NCI-H128 (cell line): Measurements from ENCODE around the gene ALDH16A1.
A peak's percentile ranks its signal among the peaks of the same experiment; 100 is the strongest.

Source experiments
- DNase-seq: peaks from one replicate; lab custom pipeline; 2025; ENCODE audit not compliant: unreplicated experiment; lab: John Stamatoyannopoulos, UW

ALDH16A1 gene

GRCh38 chr19:49423071-49423984 lies 29.7 kb upstream of the ALDH16A1 start, which contains the start of gene PTH2:
Gene PTH2, minus strand, starts transcription at chr19:49423441. Its CDS starts 102 bp downstream, at chr19:49423339.
- DNase-seq: no peak

DNA sequence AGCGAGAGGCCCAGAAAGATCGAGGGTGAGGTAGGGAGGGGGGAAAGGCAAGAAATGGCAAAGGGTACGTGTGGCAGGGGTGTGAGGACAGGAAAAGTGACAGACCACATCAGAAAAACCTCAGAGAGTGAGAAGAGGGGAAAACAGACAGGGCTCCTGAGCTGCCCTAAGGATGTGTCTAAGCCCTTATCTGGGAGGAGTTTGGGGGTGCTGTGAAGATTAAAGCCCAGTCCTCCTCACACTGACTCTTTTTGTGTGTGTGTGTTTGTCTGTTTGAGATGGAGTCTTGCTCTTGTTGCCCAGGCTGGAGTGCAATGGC lies 29.1 kb upstream of the ALDH16A1 start:
- no peak for DNase-seq

DNA sequence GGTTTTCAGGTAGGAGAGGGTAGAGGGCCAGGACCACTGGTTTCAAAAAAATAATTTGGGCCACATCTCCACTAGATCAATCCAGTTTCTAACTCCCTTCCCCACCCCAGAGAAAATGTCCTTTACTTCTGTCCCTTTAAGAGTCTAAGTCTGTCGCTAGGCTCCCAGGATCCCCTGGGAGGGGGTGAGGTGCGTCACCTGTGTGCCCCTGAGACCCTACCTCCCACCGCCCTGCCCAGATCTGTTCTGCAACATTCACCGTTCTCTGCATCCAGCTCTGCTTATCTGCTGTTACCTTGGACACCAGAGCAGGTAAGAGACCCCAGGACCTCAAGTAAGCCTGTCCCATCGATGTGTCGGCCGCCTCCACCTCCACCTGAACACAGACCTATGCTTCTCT lies 27.8 kb upstream of the ALDH16A1 start, which contains the start of gene GFY:
Gene GFY (plus strand): TSS at position 211 of the 400 bp plus-strand sequence. CDS start 1,043 bp downstream, outside the sequence.
- no peak for DNase-seq

- DNase-seq: peak; percentile 8
Observed at GRCh38 chr19:49425922-49426592, 27.0 kb upstream of the ALDH16A1 start.

- no peak for DNase-seq
Observed at GRCh38 chr19:49427339-49427738, 25.7 kb upstream of the ALDH16A1 start.

- peak; percentile 6 for DNase-seq
Observed at GRCh38 chr19:49427855-49428546, 25.0 kb upstream of the ALDH16A1 start.

- DNase-seq: no peak
Observed at GRCh38 chr19:49428547-49429451, 24.2 kb upstream of the ALDH16A1 start.

DNA sequence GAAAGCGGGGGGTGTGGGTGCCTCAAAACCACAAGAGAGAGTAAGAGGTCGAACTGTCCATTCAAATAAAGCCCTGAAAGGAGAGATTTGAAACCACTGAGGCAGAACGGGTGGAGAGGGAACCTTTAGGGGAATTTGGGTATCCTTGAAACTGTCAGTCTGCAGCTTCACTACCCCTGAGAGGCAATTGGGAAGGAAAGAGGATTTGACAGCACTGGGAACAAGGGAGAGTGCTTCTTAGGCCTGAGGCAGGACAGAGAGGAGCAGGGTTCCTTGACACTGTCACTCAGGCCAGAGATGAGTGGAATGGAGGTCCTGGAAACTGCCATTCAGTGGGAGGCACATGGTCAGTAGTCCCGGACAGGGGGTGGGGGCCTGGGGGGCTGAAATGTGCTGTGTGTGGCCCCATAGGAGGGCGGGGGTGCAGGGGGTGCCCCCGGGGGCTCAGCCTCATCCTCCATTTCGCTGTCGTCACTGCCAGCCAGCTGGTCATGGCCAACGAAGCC lies 22.8 kb upstream of the ALDH16A1 start:
- DNase-seq: no peak

DNA sequence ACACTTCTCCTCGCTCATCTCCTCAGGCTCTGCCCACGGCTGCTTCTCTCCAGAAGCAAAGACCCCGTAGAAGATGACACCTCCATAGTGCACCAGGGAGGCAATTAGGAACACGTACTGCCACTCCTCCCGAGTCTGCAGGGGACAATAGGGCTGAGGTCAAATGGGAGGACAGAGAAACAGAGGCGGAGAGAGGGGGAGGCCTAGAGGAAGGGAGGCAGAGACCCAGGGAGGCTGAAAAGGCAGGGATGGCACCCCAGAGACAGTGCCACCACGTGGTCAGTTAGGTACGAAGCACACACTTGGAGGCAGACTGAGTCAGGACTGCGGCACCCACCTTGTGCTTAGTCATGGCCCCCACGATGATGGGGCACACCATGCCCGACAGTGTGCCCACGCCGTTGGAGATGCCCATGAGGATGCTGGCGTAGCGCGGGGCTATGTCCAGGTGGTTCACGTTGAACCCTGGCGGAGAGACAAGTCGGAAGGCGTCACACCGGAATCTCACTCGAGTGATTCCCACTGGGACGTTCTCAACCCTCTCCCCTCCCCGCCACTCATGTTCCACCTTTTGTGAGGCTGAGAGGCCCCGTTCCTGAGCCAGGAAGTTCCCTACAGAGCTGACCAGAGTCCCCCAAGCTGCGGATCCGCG lies 22.2 kb upstream of the ALDH16A1 start:
- DNase-seq: no peak

GRCh38 chr19:49431330-49431749 lies 21.7 kb upstream of the ALDH16A1 start:
- no peak for DNase-seq

DNA sequence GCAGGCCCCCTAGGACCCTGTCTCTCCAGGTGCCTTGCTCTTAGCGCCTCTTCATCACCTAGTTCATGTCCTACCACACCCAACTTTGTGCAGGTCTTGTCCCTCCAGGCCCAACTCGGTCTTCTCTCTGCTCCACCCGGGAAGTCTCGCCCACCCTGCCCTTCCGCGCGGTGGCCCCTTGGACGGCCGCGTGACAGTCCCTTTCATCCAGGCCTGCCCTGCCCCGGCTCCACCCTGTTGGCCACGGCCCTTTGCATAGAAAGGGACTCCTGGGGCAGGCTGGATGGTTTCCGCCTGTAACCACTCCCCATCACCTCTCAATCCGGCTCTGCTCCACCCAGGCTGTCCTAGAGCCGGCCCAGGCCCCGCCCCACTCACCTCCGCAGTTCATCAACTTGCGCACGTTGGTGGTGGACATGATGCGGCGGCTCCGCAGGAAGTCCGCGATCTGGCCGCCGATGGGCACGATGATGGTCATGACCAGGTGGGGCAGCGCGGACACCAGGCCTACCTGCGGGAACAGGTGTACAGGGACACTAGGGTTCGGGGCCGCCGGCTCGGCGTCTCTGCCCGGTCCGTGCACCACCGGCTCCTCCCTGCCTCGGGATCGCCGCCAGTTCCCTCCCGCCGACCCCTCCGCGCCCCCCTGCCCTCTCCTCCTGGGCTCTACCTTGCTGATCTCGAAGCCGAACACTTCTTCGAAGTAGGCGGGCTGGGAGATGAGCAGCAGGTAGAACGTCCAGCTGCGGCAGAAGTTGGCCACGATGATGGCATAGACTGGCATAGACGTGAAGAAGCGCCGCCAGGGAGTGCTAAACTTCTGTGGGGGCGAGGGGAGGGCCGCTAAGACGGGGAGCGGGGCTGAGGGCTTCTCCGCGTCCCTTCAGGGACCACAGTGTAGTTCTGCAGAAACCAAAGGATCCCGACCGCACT lies 20.6 kb upstream of the ALDH16A1 start:
- DNase-seq: no peak

DNA sequence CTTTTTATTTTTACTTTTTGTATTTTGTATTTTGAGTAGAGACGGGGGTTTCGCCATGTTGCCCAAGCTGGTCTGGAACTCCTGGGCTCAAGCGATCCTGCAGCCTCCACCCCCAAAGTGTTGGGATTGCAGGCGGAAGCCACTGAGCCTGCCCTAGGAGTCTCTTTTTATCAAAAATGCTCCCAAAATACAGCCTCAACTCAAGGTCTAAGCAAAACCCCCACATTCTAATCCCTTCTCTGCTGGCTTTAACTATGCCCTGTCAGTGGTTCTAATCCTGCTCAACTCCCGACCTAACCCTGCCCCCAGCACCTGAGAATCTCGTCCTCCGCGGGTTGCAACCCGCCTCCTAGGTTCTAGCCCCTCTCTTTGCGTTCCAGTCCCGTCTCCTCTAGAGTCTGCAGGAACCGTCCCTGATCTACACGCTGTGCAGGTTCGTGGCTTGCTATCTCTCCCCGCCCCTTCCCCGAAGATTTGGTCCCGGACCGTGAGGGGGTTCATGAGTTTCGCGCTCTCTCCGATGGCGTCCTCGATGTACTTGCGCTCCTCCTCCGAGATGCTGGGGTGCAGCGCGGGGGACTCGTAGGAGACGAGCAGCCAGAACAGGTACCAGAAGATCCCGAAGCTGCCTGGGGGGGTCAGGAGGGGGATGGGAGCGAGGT lies 19.7 kb upstream of the ALDH16A1 start:
- no peak for DNase-seq

- DNase-seq: no peak
Observed at GRCh38 chr19:49434907-49435583, 18.0 kb upstream of the ALDH16A1 start.

DNA sequence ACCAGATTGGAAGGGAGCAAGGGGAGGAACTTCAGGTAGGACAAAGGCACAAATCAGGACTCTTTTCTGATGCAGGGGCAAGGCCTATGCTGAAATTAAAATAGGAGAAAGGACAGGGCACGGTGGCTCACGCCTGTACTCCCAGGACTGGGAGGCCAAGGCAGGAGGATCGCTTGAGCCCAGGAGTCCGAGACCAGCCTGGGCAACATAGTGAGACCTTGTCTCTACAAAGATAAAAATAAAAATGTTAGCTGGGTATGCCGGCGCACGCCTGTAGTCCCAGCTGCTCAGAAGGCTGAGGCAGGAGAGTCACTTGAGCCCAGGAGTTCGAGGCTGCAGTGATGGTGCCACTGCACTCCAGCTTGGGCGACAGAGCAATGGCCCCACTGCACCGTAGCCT lies 17.4 kb upstream of the ALDH16A1 start:
- no peak for DNase-seq

DNA sequence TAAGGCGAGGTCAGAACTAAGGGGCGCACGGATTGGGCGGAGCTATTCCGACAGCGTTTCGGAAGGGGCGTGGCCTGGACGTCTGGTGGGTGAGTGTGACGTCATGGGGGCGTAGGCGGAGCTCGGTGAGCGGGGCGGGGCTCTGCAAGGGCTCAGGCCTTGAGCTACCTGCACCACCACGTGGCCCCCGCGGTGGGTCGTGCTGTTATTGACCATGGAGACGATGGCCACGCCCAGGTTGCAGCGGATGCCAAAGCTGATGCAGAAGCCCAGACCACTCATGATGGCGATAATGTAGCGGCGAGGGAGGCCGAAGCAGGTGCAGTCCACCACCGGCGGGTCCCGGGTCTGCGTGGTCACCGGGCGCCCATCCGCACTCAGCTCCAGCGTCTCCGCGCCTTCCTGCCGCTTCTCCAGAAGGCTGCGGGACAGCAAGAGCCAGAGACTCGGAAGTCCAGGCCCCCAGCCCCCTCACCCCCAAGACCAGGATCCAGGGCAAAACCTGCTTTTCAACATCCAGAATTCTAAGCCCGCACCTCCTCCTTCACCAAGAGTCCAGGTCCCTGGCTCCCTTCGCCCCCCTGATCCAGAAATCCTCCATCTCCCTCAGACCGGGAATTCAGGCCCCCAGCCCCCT lies 16.5 kb upstream of the ALDH16A1 start:
- no peak for DNase-seq

DNA sequence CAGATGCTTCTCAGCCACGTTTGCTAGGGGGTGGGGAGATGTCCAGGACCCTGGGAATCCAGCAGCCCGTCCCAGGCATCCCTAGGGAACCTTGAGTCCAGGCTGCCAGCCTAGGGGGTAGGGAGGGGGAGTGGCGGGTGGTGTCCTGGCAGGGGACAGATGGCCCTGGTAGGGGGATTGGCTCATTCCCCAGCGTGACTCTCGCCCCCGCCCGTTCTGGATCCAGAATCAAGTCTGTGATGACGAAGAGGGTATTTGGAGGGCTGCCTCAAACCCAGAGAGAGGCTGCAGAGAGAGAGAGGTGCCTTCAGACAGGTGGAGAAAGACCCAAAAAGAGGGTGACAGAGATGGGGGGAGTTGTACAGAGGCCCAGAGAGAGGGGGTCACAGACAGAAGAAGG lies 15.8 kb upstream of the ALDH16A1 start:
- no peak for DNase-seq

DNA sequence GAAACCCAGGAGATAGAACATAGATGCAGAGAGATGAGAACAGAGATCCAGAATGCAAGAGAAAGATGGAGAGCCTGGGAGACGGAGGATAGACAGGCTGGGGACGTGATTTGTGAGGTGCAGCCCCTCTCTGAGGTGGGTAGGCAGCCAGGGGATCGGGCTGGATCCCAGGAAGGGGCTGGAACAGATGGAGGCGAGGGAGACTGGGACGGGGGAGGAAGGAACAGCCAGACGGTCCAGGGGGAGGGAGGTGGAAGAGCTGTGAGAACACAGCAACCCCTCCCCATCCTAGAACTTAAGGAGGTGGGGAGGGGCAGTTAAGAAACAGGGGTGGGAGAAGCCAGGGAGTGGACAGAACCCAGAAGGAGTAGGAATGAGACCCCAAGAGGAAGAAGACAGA lies 14.8 kb upstream of the ALDH16A1 start:
- DNase-seq: no peak
